Measurements from ENCODE around the gene HNF1B.

DNA sequence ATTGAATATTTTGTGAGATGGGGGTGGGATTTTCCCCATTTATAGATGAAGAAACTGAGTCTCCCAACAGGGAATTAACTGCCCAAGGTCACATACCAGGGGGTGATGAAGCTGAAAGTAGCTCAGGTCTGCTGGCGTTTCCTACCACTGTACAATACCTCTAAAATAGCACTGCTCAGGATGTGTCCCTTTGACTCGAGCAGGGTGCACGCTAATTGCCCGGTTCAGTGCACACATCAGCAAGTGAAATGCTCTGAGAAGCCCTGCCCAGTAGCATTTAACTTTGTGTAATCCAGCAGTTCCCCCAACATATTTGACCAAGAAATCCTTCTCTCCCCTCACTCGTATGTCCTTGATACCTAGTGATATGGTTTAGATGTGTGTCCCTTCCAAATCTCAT is 51.5 kb downstream of the HNF1B start:
- TF ChIP-seq, protein P1, sequence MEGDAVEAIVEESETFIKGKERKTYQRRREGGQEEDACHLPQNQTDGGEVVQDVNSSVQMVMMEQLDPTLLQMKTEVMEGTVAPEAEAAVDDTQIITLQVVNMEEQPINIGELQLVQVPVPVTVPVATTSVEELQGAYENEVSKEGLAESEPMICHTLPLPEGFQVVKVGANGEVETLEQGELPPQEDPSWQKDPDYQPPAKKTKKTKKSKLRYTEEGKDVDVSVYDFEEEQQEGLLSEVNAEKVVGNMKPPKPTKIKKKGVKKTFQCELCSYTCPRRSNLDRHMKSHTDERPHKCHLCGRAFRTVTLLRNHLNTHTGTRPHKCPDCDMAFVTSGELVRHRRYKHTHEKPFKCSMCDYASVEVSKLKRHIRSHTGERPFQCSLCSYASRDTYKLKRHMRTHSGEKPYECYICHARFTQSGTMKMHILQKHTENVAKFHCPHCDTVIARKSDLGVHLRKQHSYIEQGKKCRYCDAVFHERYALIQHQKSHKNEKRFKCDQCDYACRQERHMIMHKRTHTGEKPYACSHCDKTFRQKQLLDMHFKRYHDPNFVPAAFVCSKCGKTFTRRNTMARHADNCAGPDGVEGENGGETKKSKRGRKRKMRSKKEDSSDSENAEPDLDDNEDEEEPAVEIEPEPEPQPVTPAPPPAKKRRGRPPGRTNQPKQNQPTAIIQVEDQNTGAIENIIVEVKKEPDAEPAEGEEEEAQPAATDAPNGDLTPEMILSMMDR (IDR thresholded peaks at IDR 0.05), result no peak
- TF ChIP-seq EP300 (IDR thresholded peaks at IDR 0.05) (no peak), POLR2A (IDR thresholded peaks at IDR 0.05) (no peak)
